Left ventricle myocardium inferior (tissue), 1 donor: ENCODE measurements around the gene ANKDD1B. TPM values are rescaled to one million over a fixed set of nuclear protein-coding genes. Genes with fewer than 3 reads are reported as not detected.

ENCODE experiments used
- DNase-seq: peaks from one replicate; pipeline ENCODE4 v3.0.0-alpha.2; 2020
- H3K27ac ChIP-seq: fragments of 200-600 bp; replicated peaks from 2 replicates; pipeline ENCODE4 v1.8.0; 2021
- H3K27me3 ChIP-seq: fragments of 200-600 bp; 2 replicates; pipeline ENCODE4 v1.8.0; 2021; ENCODE audit warnings: low read depth
- H3K36me3 ChIP-seq: fragments of 200-600 bp; 2 replicates; pipeline ENCODE4 v1.8.0; 2021
- H3K4me1 ChIP-seq: fragments of 200-600 bp; 2 replicates; pipeline ENCODE4 v1.8.0; 2021
- H3K4me3 ChIP-seq: fragments of 200-600 bp; 2 replicates; pipeline ENCODE4 v1.8.0; 2021; ENCODE audit warnings: mild to moderate bottlenecking, moderate library complexity
- H3K9me3 ChIP-seq: fragments of 200-600 bp; replicated peaks from 2 replicates; pipeline ENCODE4 v1.8.0; 2021
- intact Hi-C: fragments of 100-400 bp; cut with micrococcal nuclease; formaldehyde crosslinking; loops from one replicate; pipeline ENCODE4 v1.11.0; 2022
- total RNA-seq: library from RNA; stranded (reverse); fragmentation: NEBNext Ultra II Directional; extraction: Animal tissue kit (Norgen Biotek cat#: 25700); gene quantifications from one replicate; pipeline ENCODE4 v1.2.1, GENCODE V29; 2021
- TF ChIP-seq, protein P1 (sequence below): fragments of 200-600 bp; IDR thresholded peaks from 2 replicates; pipeline ENCODE4 v1.8.0; 2021; ENCODE audit warnings: antibody characterized with exemption, mild to moderate bottlenecking, borderline replicate concordance
- donor health status: DM: no; HTN: yes; CAD: no; lungs with severe emphysema.

The ANKDD1B gene
- total RNA-seq, 1 donor from 2014 or later, result 0.27 TPM

DNA sequence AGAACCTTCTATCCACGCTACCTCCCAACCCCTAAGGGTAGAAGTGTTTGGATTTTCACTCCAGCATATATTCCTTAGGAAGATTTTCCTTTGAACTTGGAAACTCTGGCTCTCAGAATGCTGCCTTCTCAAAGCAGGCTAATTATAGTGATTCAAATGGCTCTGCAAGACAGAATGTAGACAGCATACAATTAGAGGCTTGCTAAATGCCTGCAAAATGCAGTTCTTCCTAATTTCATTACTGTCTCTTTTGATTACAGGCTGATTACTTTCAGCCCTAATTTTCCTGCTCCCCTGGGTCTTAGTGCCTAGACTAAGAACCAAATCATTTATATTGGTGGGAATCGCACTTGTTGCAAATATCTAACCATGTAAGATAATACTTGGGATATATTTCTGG lies 50.8 kb downstream of the ANKDD1B start:
- TF ChIP-seq, protein P1, sequence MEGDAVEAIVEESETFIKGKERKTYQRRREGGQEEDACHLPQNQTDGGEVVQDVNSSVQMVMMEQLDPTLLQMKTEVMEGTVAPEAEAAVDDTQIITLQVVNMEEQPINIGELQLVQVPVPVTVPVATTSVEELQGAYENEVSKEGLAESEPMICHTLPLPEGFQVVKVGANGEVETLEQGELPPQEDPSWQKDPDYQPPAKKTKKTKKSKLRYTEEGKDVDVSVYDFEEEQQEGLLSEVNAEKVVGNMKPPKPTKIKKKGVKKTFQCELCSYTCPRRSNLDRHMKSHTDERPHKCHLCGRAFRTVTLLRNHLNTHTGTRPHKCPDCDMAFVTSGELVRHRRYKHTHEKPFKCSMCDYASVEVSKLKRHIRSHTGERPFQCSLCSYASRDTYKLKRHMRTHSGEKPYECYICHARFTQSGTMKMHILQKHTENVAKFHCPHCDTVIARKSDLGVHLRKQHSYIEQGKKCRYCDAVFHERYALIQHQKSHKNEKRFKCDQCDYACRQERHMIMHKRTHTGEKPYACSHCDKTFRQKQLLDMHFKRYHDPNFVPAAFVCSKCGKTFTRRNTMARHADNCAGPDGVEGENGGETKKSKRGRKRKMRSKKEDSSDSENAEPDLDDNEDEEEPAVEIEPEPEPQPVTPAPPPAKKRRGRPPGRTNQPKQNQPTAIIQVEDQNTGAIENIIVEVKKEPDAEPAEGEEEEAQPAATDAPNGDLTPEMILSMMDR, result no peak
- no peak for DNase-seq
- H3K9me3 ChIP-seq, result no peaks in the 10 kb centered on the region
- no peaks in the 10 kb centered on the region for H3K4me1 ChIP-seq
- intact Hi-C loops, result no loop called here
- H3K27me3 ChIP-seq, result no peaks in the 10 kb centered on the region
- no peak overlapping the region for H3K27ac ChIP-seq
- no peaks in the 10 kb centered on the region for H3K36me3 ChIP-seq
- no peak overlapping the region for H3K4me3 ChIP-seq

DNA sequence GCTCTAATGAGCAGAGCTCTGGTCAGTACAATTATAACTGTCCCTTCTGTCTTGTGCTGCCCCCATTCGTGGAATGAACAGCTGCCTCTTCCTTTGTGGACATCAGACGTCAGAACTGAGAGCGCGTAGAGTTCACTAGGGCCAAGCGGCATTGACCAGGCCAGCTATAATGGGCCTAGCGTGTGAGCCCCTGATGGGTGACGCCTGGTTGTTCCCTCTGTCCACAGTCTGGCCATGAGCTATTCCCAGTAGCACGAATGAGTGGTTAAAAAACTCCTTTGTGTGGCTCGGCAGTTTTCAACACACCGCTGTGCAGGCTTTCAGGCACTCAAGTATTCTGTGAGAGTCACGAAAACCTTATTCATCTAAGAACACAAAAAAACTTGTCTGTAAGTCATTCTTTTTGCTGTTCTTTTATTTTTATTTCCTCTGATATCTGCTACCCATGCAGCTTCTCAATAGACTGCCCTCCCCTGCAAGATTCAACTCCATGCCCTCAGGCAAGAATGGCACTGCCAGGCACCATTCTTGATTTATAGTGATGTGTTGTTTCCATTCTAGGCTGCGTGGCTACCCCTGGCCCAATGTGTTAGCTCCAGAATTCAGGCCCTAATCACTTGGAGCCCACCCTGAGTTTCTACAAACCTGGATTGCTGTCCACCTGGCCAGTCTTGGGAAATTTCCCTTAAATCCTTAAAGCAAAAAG lies 52.5 kb downstream of the ANKDD1B start:
- no peaks in the 10 kb centered on the region for H3K27me3 ChIP-seq
- intact Hi-C loops, result no loop called here
- H3K4me1 ChIP-seq, result peaks cover 5% of the 10 kb centered on the region
- TF ChIP-seq, protein P1, result no peak
- H3K36me3 ChIP-seq, result no peaks in the 10 kb centered on the region
- H3K4me3 ChIP-seq, result no peak overlapping the region
- no peaks in the 10 kb centered on the region for H3K9me3 ChIP-seq
- no peak for DNase-seq
- no peak overlapping the region for H3K27ac ChIP-seq

DNA sequence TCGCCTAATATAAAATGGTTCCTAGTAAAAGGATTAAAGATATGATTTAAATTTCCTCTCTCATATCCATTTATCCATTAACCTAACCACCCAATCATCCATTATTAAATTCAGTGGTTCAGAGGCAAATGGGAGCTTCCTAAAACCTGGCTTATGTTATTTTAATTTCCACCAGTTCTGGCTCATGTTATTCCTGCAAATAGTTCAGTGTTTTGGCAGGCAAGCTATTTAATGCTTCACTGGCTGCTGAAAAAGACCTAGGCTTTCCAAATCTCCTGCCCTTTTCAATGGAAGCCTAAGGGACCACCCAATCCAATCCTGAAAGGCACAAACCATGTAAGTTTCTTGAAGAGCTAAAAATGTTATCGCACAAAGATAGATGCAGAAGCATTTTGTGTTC lies 53.7 kb downstream of the ANKDD1B start:
- H3K36me3 ChIP-seq, result no peaks in the 10 kb centered on the region
- intact Hi-C loops, result no loop called here

DNA sequence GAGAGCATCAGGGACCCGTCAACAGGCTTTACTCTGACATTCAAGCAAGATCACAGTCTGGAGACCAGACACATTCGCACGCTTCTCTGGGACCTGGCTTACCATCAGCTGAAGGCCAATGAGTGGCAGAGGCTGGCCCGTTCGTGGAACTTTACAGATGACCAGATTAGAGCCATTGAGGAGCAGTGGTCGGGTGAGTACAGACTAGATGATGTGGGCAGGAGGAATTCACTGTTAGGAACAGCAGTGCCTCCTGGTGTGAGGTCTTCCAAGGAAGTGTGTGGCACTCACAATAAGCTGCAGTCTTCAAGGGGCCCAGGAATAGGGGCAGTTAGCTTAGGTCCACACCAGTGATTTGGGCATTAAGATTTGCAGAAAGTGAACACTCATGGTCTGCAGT lies 55.5 kb downstream of the ANKDD1B start:
- Histone ChIP-seq H3K36me3 (no peaks in the 10 kb centered on the region), H3K27ac (no peak overlapping the region), H3K4me3 (no peak overlapping the region), H3K9me3 (no peaks in the 10 kb centered on the region), H3K4me1 (peaks cover 12% of the 10 kb centered on the region), H3K27me3 (no peaks in the 10 kb centered on the region)
- intact Hi-C loops, result no loop called here
- no peak for DNase-seq
- TF ChIP-seq, protein P1, result no peak

More for the DNA sequence above, 53.7 kb downstream of the ANKDD1B start:
- peaks cover 12% of the 10 kb centered on the region for H3K4me1 ChIP-seq
- no peaks in the 10 kb centered on the region for H3K27me3 ChIP-seq
- no peaks in the 10 kb centered on the region for H3K9me3 ChIP-seq
- no peak overlapping the region for H3K4me3 ChIP-seq
- TF ChIP-seq, protein P1, result no peak
- no peak for DNase-seq
- no peak overlapping the region for H3K27ac ChIP-seq

DNA sequence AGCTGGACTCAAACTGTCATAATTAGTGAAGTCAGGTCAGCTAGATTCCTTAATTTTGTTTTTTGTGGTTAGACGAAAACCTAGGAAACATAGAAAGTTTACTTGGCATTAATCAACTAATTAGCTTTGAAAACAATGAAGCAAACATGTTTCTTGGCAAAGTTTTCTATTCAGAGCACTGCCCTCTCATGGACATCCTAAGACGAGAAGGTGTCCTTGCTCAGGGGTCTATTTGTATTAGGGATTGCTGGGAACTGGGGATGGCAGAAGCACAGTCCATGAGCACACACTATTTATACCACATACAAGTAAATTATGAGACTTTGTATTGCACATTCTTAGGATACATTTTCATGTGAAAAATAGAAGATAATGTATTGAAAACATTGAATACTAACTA lies 56.3 kb downstream of the ANKDD1B start:
- TF ChIP-seq, protein P1, result no peak
- Histone ChIP-seq H3K27ac (no peak overlapping the region), H3K36me3 (peaks cover under 1% of the 10 kb centered on the region), H3K27me3 (no peaks in the 10 kb centered on the region), H3K9me3 (no peaks in the 10 kb centered on the region), H3K4me1 (peaks cover 12% of the 10 kb centered on the region), H3K4me3 (no peak overlapping the region)
- intact Hi-C loops, result no loop called here
- no peak for DNase-seq
